ENCODE data around the gene BSCL2. TPM values are rescaled to one million over a fixed set of nuclear protein-coding genes. Genes with fewer than 3 reads are reported as not detected.
A peak's percentile ranks its signal among the peaks of the same experiment; 100 is the strongest.

The BSCL2 gene
- total and polyA plus RNA-seq, 2 donors (not counting 1 experiment from before 2014, with no cell fraction given), result 38.5 to 56.3 TPM

GRCh38 chr11:62753736-62754603, 46.7 kb upstream of the BSCL2 start, which contains the start of gene ZBTB3:
ZBTB3 (minus strand) TSS chr11:62754160; CDS start chr11:62753664, 496 bp downstream.
- Histone ChIP-seq H4K20me1 (ENCODE audit: control insufficient read depth, insufficient read depth, low read length, poor library complexity, severe bottlenecking) (peaks cover 4% of the 10 kb centered on the region), H2AFZ (ENCODE audit: insufficient read depth, low read depth, low read length, poor library complexity, severe bottlenecking) (peak within 1 kb of the TSS; percentile 95), H3K27me3 (replicated peaks in 1 of 4; ENCODE audit: control extremely low read depth in 1 of 4, control insufficient read depth in 3 of 4, insufficient read depth in 4 of 4, low read length in 3 of 4) (no peaks in the 10 kb centered on the region), H3K36me3 (replicated peaks in 1 of 2; ENCODE audit: control extremely low read depth in 1 of 2, control insufficient read depth in 1 of 2, extremely low read depth in 1 of 2, insufficient read depth in 2 of 2, low read length in 1 of 2) (peaks cover 0 to 16% of the 10 kb centered on the region in 2 experiments), H3K4me2 (replicated peaks; ENCODE audit: low read depth, low read length, poor library complexity, severe bottlenecking) (peak within 1 kb of the TSS; percentile 96), H3K4me3 (ENCODE audit: control extremely low read depth in 1 of 5, extremely low read depth in 1 of 5, insufficient read depth in 1 of 5, low read depth in 2 of 5, low read length in 4 of 5) (peak within 1 kb of the TSS; percentile 82 to 94 (median 86)), H3K4me1 (ENCODE audit: control insufficient read depth in 2 of 2, insufficient read depth in 2 of 2, low read length in 2 of 2) (peaks cover 7 to 21% of the 10 kb centered on the region in 2 donors), H3K79me2 (ENCODE audit: control insufficient read depth, insufficient read depth, low read length) (peaks cover 40% of the 10 kb centered on the region), H3K9me3 (ENCODE audit: control extremely low read depth in 1 of 3, control insufficient read depth in 2 of 3, insufficient read depth in 1 of 3, low read length in 2 of 3) (no peaks in the 10 kb centered on the region), H3K27ac (ENCODE audit: low read length in 2 of 2) (peak within 1 kb of the TSS; percentile 80 to 84), H3K9ac (ENCODE audit: low read length) (peak within 1 kb of the TSS; percentile 81)
- no peaks in the 10 kb centered on the region for H3K9me3 Mint-ChIP-seq (ENCODE audit: insufficient read depth)
- H3K27ac Mint-ChIP-seq, result peak within 1 kb of the TSS; percentile 99
- TF ChIP-seq CTCF (IDR thresholded peaks at IDR 0.05), result no peak
- no peak for TF ChIP-seq EZH2 (IDR thresholded peaks at IDR 0.05; ENCODE audit: borderline replicate concordance, insufficient read depth, low read depth, low read length, poor library complexity, severe bottlenecking)
- POLR2A ChIA-PET, result interaction anchor here (0.5 to 3.9 kb wide), 33 partner anchors 8 to 1951 kb away, joined by 3 to 75 read pairs (median 6); partner anchors contain the start of genes B3GAT3, BSCL2, C11orf98 and CSKMT
- peak; percentile 92 for ATAC-seq (ENCODE audit: low read depth)
- 2% methylated on average over 47 of the region's 47 CpGs for WGBS (ENCODE audit: insufficient coverage)
- peak within 1 kb of the TSS; percentile 99 for H3K4me3 Mint-ChIP-seq
- CTCF ChIA-PET, result interaction anchor here (0.8 to 2.6 kb wide), 14 partner anchors 9 to 1550 kb away, joined by 3 to 32 read pairs (median 6); partner anchors contain the start of genes HNRNPUL2, STX5, TEX54 and TMEM179B
- peak; percentile 99 for DNase-seq
- H3K4me1 Mint-ChIP-seq, result peaks cover 27% of the 10 kb centered on the region
- intact Hi-C loops (cut with micrococcal nuclease), result loop anchor here (1.0 kb wide), 7 partner anchors 7 to 127 kb away; partner anchors contain the start of genes HNRNPUL2, INTS5, POLR2G and TMEM179B
- H3K27me3 Mint-ChIP-seq, result no peaks in the 10 kb centered on the region
